Measurements from ENCODE around the gene HTRA1.

GRCh38 chr10:122558452-122558851 is 97.1 kb downstream of the HTRA1 start:
- TF ChIP-seq CTCF (conservative IDR thresholded peaks at IDR 0.05 in 1 of 2, IDR thresholded peaks at IDR 0.05 in 1 of 2; ENCODE audit: extremely low read depth in 1 of 2, insufficient read depth in 1 of 2, low read depth in 1 of 2, low read length in 2 of 2) (no peak), EZH2 (IDR thresholded peaks at IDR 0.05; ENCODE audit: borderline replicate concordance, low read length) (no peak)
